ENCODE data around the gene DCAF8L2.

DNA sequence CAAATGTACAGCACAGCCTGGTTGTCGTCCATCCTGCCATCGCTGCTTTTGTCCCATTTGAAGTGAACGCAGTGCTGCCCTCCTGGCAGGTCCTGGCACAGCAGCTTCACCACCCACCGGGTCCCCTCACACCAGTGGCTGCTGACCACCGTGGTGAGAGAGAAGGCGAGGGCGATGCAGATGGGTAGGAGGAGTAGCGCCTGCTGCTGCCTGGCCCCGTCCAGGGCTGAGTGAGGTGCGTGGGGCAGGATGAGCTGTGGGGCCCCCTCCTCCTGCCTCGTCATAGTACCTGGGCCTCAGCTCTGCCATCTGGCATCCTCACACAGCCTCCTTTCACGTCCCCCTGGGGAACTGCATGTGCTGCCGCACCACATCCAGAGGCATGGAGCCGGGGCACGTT is 1.8 kb downstream of the DCAF8L2 start:
- no peak for TF ChIP-seq TAF1 (CRISPR knock-in tag; IDR thresholded peaks at IDR 0.05)
- TF ChIP-seq CTCF (CRISPR knock-in tag; IDR thresholded peaks at IDR 0.05), result no peak
- TF ChIP-seq ZBED4 (CRISPR knock-in tag; IDR thresholded peaks at IDR 0.05; ENCODE audit: borderline replicate concordance), result no peak
- TF ChIP-seq JUND (CRISPR knock-in tag; IDR thresholded peaks at IDR 0.05), result no peak
- no peak for TF ChIP-seq U2AF1 (optimal IDR thresholded peaks at IDR 0.05; ENCODE audit: low read depth, low read length)
- TF ChIP-seq GABPA (IDR thresholded peaks at IDR 0.05; ENCODE audit: low read depth, low read length), result no peak
- no peak for TF ChIP-seq GABPA (CRISPR knock-in tag; IDR thresholded peaks at IDR 0.05; ENCODE audit: low read depth)
- no peak for TF ChIP-seq ZNF274 (CRISPR knock-in tag; IDR thresholded peaks at IDR 0.05)

All from HepG2 (cell line).